ENCODE data around the gene CTNNBL1. TPM values are rescaled to one million over a fixed set of nuclear protein-coding genes. Genes with fewer than 3 reads are reported as not detected.
A peak's percentile ranks its signal among the peaks of the same experiment; 100 is the strongest.

The CTNNBL1 gene
- total and polyA plus RNA-seq, 5 donors from 2014 or later: 56.0 to 117 (median 83.2) TPM

DNA sequence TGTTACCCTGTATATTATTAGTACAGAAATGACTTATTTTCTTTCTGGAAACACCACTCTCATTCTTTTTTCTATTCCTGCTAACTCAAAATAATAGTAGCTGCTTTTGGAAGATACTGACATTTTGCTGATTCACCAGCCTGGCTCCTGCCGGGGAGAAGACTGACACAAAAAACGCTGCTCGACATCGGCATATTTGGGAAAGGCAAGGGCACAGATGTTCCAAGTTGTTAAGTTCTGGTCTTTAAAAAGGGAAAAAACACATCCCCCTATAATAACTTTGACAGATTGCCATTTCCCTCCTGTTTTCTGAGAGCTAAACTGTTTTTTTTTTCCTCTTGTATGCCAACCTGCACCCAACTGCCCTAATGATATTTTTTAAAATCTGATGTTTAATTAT is 55.4 kb downstream of the CTNNBL1 start:
- Mint-ChIP-seq H3K27ac (no peak overlapping the region), H3K36me3 (peaks cover 37% of the 10 kb centered on the region), H3K4me1 (peaks cover 17 to 35% (median 24%) of the 10 kb centered on the region in 4 donors), H3K9me3 (no peaks in the 10 kb centered on the region), H3K4me3 (no peak overlapping the region), H3K27me3 (no peaks in the 10 kb centered on the region)
- Histone ChIP-seq H3K4me3 (ENCODE audit: low read depth, low read length) (no peak overlapping the region), H3K4me1 (ENCODE audit: control insufficient read depth, insufficient read depth, low read length, poor library complexity, severe bottlenecking) (peaks cover 4% of the 10 kb centered on the region), H3K27ac (ENCODE audit: insufficient read depth, low read length, poor library complexity, severe bottlenecking) (no peak overlapping the region), H3K9me3 (ENCODE audit: control insufficient read depth in 2 of 2, low read length in 2 of 2) (no peaks in the 10 kb centered on the region), H3K36me3 (ENCODE audit: control insufficient read depth, insufficient read depth, low read length) (peaks cover 34% of the 10 kb centered on the region), H3K27me3 (ENCODE audit: control insufficient read depth, insufficient read depth, low read length) (no peaks in the 10 kb centered on the region)
- no peak for DNase-seq
- ATAC-seq (ENCODE audit: low read depth in 2 of 2): no peak

- no peak for ATAC-seq (ENCODE audit: low read depth in 2 of 2)
- no peaks in the 10 kb centered on the region for H3K9me3 ChIP-seq (ENCODE audit: control insufficient read depth in 2 of 2, low read length in 2 of 2)
- H3K4me3 Mint-ChIP-seq: no peak overlapping the region
- no peak for DNase-seq
- H3K4me3 ChIP-seq (ENCODE audit: low read depth, low read length): no peak overlapping the region
- H3K4me1 Mint-ChIP-seq: peaks cover 12 to 29% (median 19%) of the 10 kb centered on the region in 4 donors
- no peaks in the 10 kb centered on the region for H3K27me3 Mint-ChIP-seq
- peaks cover 4% of the 10 kb centered on the region for H3K4me1 ChIP-seq (ENCODE audit: control insufficient read depth, insufficient read depth, low read length, poor library complexity, severe bottlenecking)
- no peak overlapping the region for H3K27ac Mint-ChIP-seq
- H3K36me3 Mint-ChIP-seq: peaks cover 37% of the 10 kb centered on the region
- peaks cover 34% of the 10 kb centered on the region for H3K36me3 ChIP-seq (ENCODE audit: control insufficient read depth, insufficient read depth, low read length)
- no peaks in the 10 kb centered on the region for H3K27me3 ChIP-seq (ENCODE audit: control insufficient read depth, insufficient read depth, low read length)
- no peak overlapping the region for H3K27ac ChIP-seq (ENCODE audit: insufficient read depth, low read length, poor library complexity, severe bottlenecking)
- no peaks in the 10 kb centered on the region for H3K9me3 Mint-ChIP-seq
These were observed 56.0 kb downstream of the CTNNBL1 start for GRCh38 chr20:37749620-37750403.

DNA sequence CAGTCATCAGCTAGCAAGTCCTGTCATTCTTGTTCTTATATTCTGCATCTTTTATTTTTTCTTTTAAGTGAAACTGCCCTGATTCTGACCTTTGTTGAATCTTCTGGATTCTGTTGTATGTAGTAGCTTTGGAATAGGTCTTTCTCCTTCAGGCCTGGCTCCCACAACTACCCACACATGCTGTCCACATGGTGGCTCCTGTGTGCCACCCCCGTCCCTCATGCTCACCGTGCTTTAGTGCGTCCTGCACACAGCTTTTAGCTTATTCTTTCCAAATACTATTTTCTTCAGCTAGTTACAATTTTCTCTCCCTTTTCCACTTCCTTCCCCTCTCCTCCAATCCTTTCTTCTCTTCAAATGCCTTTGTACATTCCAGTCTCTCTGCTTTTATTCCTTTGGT is 61.8 kb downstream of the CTNNBL1 start:
- H3K36me3 ChIP-seq (ENCODE audit: control insufficient read depth, insufficient read depth, low read length): peaks cover 31% of the 10 kb centered on the region
- ATAC-seq (ENCODE audit: low read depth in 2 of 2) (no peak), DNase-seq (no peak)
- Mint-ChIP-seq H3K4me1 (peaks cover 12 to 18% (median 14%) of the 10 kb centered on the region in 4 donors), H3K27ac (peak overlapping the region in 2 of 3 donors; percentile 5 to 57), H3K27me3 (no peaks in the 10 kb centered on the region), H3K9me3 (no peaks in the 10 kb centered on the region), H3K36me3 (peaks cover 59% of the 10 kb centered on the region), H3K4me3 (no peak overlapping the region)
- no peak overlapping the region for H3K27ac ChIP-seq (ENCODE audit: insufficient read depth, low read length, poor library complexity, severe bottlenecking)
- no peaks in the 10 kb centered on the region for H3K4me1 ChIP-seq (ENCODE audit: control insufficient read depth, insufficient read depth, low read length, poor library complexity, severe bottlenecking)
- no peak overlapping the region for H3K4me3 ChIP-seq (ENCODE audit: low read depth, low read length)
- H3K9me3 ChIP-seq (ENCODE audit: control insufficient read depth in 2 of 2, low read length in 2 of 2): no peaks in the 10 kb centered on the region
- no peaks in the 10 kb centered on the region for H3K27me3 ChIP-seq (ENCODE audit: control insufficient read depth, insufficient read depth, low read length)

GRCh38 chr20:37756234-37756633 is 62.4 kb downstream of the CTNNBL1 start:
- DNase-seq (no peak), ATAC-seq (ENCODE audit: low read depth in 2 of 2) (no peak)
- Histone ChIP-seq H3K4me3 (ENCODE audit: low read depth, low read length) (no peak overlapping the region), H3K9me3 (ENCODE audit: control insufficient read depth in 2 of 2, low read length in 2 of 2) (no peaks in the 10 kb centered on the region), H3K36me3 (ENCODE audit: control insufficient read depth, insufficient read depth, low read length) (peaks cover 28% of the 10 kb centered on the region), H3K4me1 (ENCODE audit: control insufficient read depth, insufficient read depth, low read length, poor library complexity, severe bottlenecking) (no peaks in the 10 kb centered on the region), H3K27ac (ENCODE audit: insufficient read depth, low read length, poor library complexity, severe bottlenecking) (no peak overlapping the region), H3K27me3 (ENCODE audit: control insufficient read depth, insufficient read depth, low read length) (no peaks in the 10 kb centered on the region)
- H3K4me3 Mint-ChIP-seq: no peak overlapping the region
- H3K9me3 Mint-ChIP-seq: no peaks in the 10 kb centered on the region
- H3K27me3 Mint-ChIP-seq: no peaks in the 10 kb centered on the region
- peaks cover 61% of the 10 kb centered on the region for H3K36me3 Mint-ChIP-seq
- peak overlapping the region in 1 of 3 donors; percentile 5 for H3K27ac Mint-ChIP-seq
- peaks cover 12 to 19% (median 14%) of the 10 kb centered on the region in 4 donors for H3K4me1 Mint-ChIP-seq

- Histone ChIP-seq H3K27ac (ENCODE audit: insufficient read depth, low read length, poor library complexity, severe bottlenecking) (no peak overlapping the region), H3K4me3 (ENCODE audit: low read depth, low read length) (no peak overlapping the region), H3K9me3 (ENCODE audit: control insufficient read depth in 2 of 2, low read length in 2 of 2) (no peaks in the 10 kb centered on the region), H3K36me3 (ENCODE audit: control insufficient read depth, insufficient read depth, low read length) (peaks cover 29% of the 10 kb centered on the region), H3K27me3 (ENCODE audit: control insufficient read depth, insufficient read depth, low read length) (no peaks in the 10 kb centered on the region), H3K4me1 (ENCODE audit: control insufficient read depth, insufficient read depth, low read length, poor library complexity, severe bottlenecking) (no peaks in the 10 kb centered on the region)
- Mint-ChIP-seq H3K9me3 (no peaks in the 10 kb centered on the region), H3K27ac (peak overlapping the region in 1 of 3 donors; percentile 72), H3K36me3 (peaks cover 65% of the 10 kb centered on the region), H3K4me1 (peaks cover 13 to 25% (median 17%) of the 10 kb centered on the region in 4 donors), H3K4me3 (no peak overlapping the region), H3K27me3 (no peaks in the 10 kb centered on the region)
- DNase-seq: peak in 1 of 3 donors; percentile 23
- no peak for ATAC-seq (ENCODE audit: low read depth in 2 of 2)
These were observed 63.7 kb downstream of the CTNNBL1 start for GRCh38 chr20:37757550-37757949.

DNA sequence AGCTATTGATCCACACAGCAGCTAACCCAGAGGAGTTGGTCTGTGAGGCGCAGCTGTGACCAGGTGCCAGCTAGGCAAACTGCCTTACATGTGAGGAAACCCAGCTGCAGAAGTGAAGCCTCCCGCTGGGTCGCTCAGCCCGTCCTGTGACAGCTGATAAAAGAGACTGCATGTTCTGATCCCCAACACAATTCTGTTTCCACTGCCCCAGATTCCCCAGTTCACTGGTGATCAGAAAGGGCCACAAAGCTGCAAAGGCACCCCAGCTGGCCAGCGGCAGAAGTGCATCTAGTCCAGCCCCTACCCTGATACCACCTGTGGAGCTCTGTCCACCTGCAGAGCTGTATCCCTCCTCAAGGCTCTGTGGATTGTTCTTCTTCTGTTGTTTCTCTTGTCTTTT is 64.5 kb downstream of the CTNNBL1 start:
- no peaks in the 10 kb centered on the region for H3K4me1 ChIP-seq (ENCODE audit: control insufficient read depth, insufficient read depth, low read length, poor library complexity, severe bottlenecking)
- Mint-ChIP-seq H3K27me3 (no peaks in the 10 kb centered on the region), H3K4me3 (no peak overlapping the region), H3K4me1 (peaks cover 13 to 25% (median 17%) of the 10 kb centered on the region in 4 donors), H3K9me3 (no peaks in the 10 kb centered on the region), H3K27ac (no peak overlapping the region), H3K36me3 (peaks cover 68% of the 10 kb centered on the region)
- DNase-seq (no peak), ATAC-seq (ENCODE audit: low read depth in 2 of 2) (no peak)
- no peak overlapping the region for H3K4me3 ChIP-seq (ENCODE audit: low read depth, low read length)
- H3K36me3 ChIP-seq (ENCODE audit: control insufficient read depth, insufficient read depth, low read length): peaks cover 24% of the 10 kb centered on the region
- no peaks in the 10 kb centered on the region for H3K9me3 ChIP-seq (ENCODE audit: control insufficient read depth in 2 of 2, low read length in 2 of 2)
- H3K27ac ChIP-seq (ENCODE audit: insufficient read depth, low read length, poor library complexity, severe bottlenecking): no peak overlapping the region
- no peaks in the 10 kb centered on the region for H3K27me3 ChIP-seq (ENCODE audit: control insufficient read depth, insufficient read depth, low read length)

DNA sequence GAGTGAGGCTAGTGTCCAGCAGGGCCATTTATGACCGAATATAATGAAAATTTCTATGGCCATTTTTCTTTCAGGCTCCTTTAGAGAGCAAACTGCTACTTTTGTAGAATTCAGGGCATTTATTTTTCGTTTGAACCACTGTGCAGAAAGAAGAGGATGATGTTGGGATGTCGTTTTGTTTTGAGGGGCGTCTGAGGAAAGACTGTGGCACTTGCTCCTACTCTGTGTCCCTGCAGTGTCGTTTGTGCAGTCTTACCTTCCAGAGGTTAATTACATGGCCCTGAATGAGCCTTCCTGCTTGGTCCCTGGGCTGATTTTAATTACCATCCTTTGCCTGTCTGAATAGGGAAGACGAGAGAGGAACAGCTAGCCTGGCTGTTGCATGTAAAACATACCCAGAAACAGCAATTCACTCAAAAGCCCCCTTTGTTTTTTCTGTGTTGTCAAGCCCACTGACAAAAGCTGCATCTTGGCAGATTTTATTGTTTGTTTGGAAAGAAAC is 65.3 kb downstream of the CTNNBL1 start:
- Histone ChIP-seq H3K4me1 (ENCODE audit: control insufficient read depth, insufficient read depth, low read length, poor library complexity, severe bottlenecking) (no peaks in the 10 kb centered on the region), H3K27me3 (ENCODE audit: control insufficient read depth, insufficient read depth, low read length) (no peaks in the 10 kb centered on the region), H3K27ac (ENCODE audit: insufficient read depth, low read length, poor library complexity, severe bottlenecking) (no peak overlapping the region), H3K9me3 (ENCODE audit: control insufficient read depth in 2 of 2, low read length in 2 of 2) (no peaks in the 10 kb centered on the region), H3K36me3 (ENCODE audit: control insufficient read depth, insufficient read depth, low read length) (peaks cover 27% of the 10 kb centered on the region), H3K4me3 (ENCODE audit: low read depth, low read length) (no peak overlapping the region)
- no peak for DNase-seq
- ATAC-seq (ENCODE audit: low read depth in 2 of 2): no peak
- Mint-ChIP-seq H3K9me3 (no peaks in the 10 kb centered on the region), H3K4me3 (no peak overlapping the region), H3K27ac (peak overlapping the region in 1 of 3 donors; percentile 11), H3K27me3 (no peaks in the 10 kb centered on the region), H3K4me1 (peaks cover 13 to 25% (median 17%) of the 10 kb centered on the region in 4 donors), H3K36me3 (peaks cover 63% of the 10 kb centered on the region)

DNA sequence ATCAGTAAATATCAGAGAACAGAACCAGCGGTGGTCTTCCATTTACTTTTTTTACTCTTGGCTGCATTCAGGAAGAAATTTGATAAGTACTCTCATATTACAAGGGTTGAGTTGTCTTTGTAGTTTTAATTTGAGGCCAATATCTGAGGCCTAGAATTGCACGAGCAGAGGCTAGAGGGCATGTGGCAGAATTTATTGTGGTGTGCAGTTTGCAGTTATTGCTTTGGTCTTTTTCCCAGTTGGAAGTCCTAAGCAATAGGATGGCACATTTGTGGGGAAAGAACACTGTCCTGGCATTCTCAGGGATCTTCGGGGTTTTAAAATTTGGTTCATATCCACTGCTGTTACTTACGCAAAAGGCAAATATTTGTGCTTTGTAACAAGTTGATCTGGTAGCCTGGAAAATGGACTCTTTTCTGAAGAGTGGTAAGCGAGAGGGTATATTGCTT is 66.0 kb downstream of the CTNNBL1 start:
- H3K27me3 ChIP-seq (ENCODE audit: control insufficient read depth, insufficient read depth, low read length): no peaks in the 10 kb centered on the region
- no peaks in the 10 kb centered on the region for H3K9me3 Mint-ChIP-seq
- no peak overlapping the region for H3K27ac ChIP-seq (ENCODE audit: insufficient read depth, low read length, poor library complexity, severe bottlenecking)
- peaks cover 13 to 25% (median 17%) of the 10 kb centered on the region in 4 donors for H3K4me1 Mint-ChIP-seq
- no peaks in the 10 kb centered on the region for H3K9me3 ChIP-seq (ENCODE audit: control insufficient read depth in 2 of 2, low read length in 2 of 2)
- DNase-seq: no peak
- H3K36me3 ChIP-seq (ENCODE audit: control insufficient read depth, insufficient read depth, low read length): peaks cover 27% of the 10 kb centered on the region
- no peak overlapping the region for H3K4me3 ChIP-seq (ENCODE audit: low read depth, low read length)
- no peak overlapping the region for H3K27ac Mint-ChIP-seq
- H3K36me3 Mint-ChIP-seq: peaks cover 65% of the 10 kb centered on the region
- no peaks in the 10 kb centered on the region for H3K27me3 Mint-ChIP-seq
- no peak overlapping the region for H3K4me3 Mint-ChIP-seq
- no peaks in the 10 kb centered on the region for H3K4me1 ChIP-seq (ENCODE audit: control insufficient read depth, insufficient read depth, low read length, poor library complexity, severe bottlenecking)
- ATAC-seq (ENCODE audit: low read depth in 2 of 2): no peak

Measured in CD4-positive, CD25-positive, alpha-beta regulatory T cell (primary cell).